Endothelial cell (in vitro differentiated cells): ENCODE measurements around the gene CD53. TPM values are rescaled to one million over a fixed set of nuclear protein-coding genes. Genes with fewer than 3 reads are reported as not detected.
"Not testable (repeated sequence)": the region's sequence is repeated elsewhere in the genome, so short reads cannot be mapped to it uniquely, and the experiment has no call there.

Experiments used
- DNase-seq: peaks from one replicate; pipeline ENCODE4 v3.0.0; 2021; ENCODE audit warnings: low spot score
- H3K27ac Mint-ChIP-seq: one replicate; pipeline ENCODE4 v1.8.0; 2021; ENCODE audit warnings: mixed read lengths, inconsistent platforms; ENCODE audit not compliant: unreplicated experiment
- H3K27me3 Mint-ChIP-seq: one replicate; pipeline ENCODE4 v1.8.0; 2021; ENCODE audit warnings: mild to moderate bottlenecking, moderate library complexity, mixed read lengths, inconsistent platforms; ENCODE audit not compliant: unreplicated experiment
- H3K36me3 Mint-ChIP-seq: one replicate; pipeline ENCODE4 v1.8.0; 2021; ENCODE audit warnings: mild to moderate bottlenecking, low read depth, mixed read lengths, inconsistent platforms; ENCODE audit not compliant: unreplicated experiment
- H3K4me1 Mint-ChIP-seq: one replicate; pipeline ENCODE4 v1.8.0; 2021; ENCODE audit warnings: mild to moderate bottlenecking, mixed read lengths, inconsistent platforms; ENCODE audit not compliant: unreplicated experiment
- H3K4me3 Mint-ChIP-seq: one replicate; pipeline ENCODE4 v1.8.0; 2021; ENCODE audit warnings: mild to moderate bottlenecking, mixed read lengths, inconsistent platforms; ENCODE audit not compliant: unreplicated experiment
- H3K9me3 Mint-ChIP-seq: one replicate; pipeline ENCODE4 v1.8.0; 2021; ENCODE audit warnings: mixed read lengths, inconsistent platforms; ENCODE audit not compliant: unreplicated experiment
- CTCF ChIP-seq: fragments of 200-600 bp; sonication (generic); IDR thresholded peaks from one replicate; pipeline ENCODE4 v1.5.0; 2021; ENCODE audit warnings: antibody characterized with exemption; ENCODE audit not compliant: unreplicated experiment
- total RNA-seq: library from RNA; stranded (reverse); fragmentation: NEBNext Ultra II Directional; extraction: Animal tissue kit (Norgen Biotek cat#: 25700); gene quantifications from one replicate; pipeline ENCODE4 v1.2.1, GENCODE V29; 2021; ENCODE audit not compliant: unreplicated experiment

The CD53 gene
- total RNA-seq, 1 donor from 2014 or later, result 20.6 TPM

- no peaks in the 10 kb centered on the region for H3K36me3 Mint-ChIP-seq
- TF ChIP-seq CTCF, result no peak
- no peaks in the 10 kb centered on the region for H3K9me3 Mint-ChIP-seq
Measured at GRCh38 chr1:110928904-110929303, 56.0 kb downstream of the CD53 start.

GRCh38 chr1:110931097-110931496 is 58.1 kb downstream of the CD53 start:
- not testable (repeated sequence) for H3K36me3 Mint-ChIP-seq, H3K27ac Mint-ChIP-seq, H3K9me3 Mint-ChIP-seq, H3K4me1 Mint-ChIP-seq, DNase-seq, H3K4me3 Mint-ChIP-seq, H3K27me3 Mint-ChIP-seq

More at GRCh38 chr1:110928904-110929303, 56.0 kb downstream of the CD53 start:
- H3K4me1 Mint-ChIP-seq, result no peaks in the 10 kb centered on the region
- no peak overlapping the region for H3K4me3 Mint-ChIP-seq
- no peaks in the 10 kb centered on the region for H3K27me3 Mint-ChIP-seq
- H3K27ac Mint-ChIP-seq, result no peak overlapping the region
- no peak for DNase-seq

GRCh38 chr1:110936567-110936966 is 63.6 kb downstream of the CD53 start:
- Mint-ChIP-seq H3K36me3 (no peaks in the 10 kb centered on the region), H3K9me3 (no peaks in the 10 kb centered on the region), H3K4me1 (no peaks in the 10 kb centered on the region), H3K27me3 (peaks cover 1% of the 10 kb centered on the region), H3K4me3 (no peak overlapping the region), H3K27ac (no peak overlapping the region)
- no peak for TF ChIP-seq CTCF
- no peak for DNase-seq

GRCh38 chr1:110944806-110945205 is 71.9 kb downstream of the CD53 start:
- no peak overlapping the region for H3K27ac Mint-ChIP-seq
- no peaks in the 10 kb centered on the region for H3K9me3 Mint-ChIP-seq
- TF ChIP-seq CTCF, result no peak
- DNase-seq, result no peak
- no peaks in the 10 kb centered on the region for H3K4me1 Mint-ChIP-seq
- H3K36me3 Mint-ChIP-seq, result peaks cover 3% of the 10 kb centered on the region
- no peaks in the 10 kb centered on the region for H3K27me3 Mint-ChIP-seq
- no peak overlapping the region for H3K4me3 Mint-ChIP-seq

GRCh38 chr1:110945626-110946025 is 72.7 kb downstream of the CD53 start:
- no peaks in the 10 kb centered on the region for H3K27me3 Mint-ChIP-seq
- H3K27ac Mint-ChIP-seq, result no peak overlapping the region
- no peak for DNase-seq
- H3K4me3 Mint-ChIP-seq, result no peak overlapping the region
- peaks cover 7% of the 10 kb centered on the region for H3K36me3 Mint-ChIP-seq
- no peaks in the 10 kb centered on the region for H3K4me1 Mint-ChIP-seq
- no peak for TF ChIP-seq CTCF
- no peaks in the 10 kb centered on the region for H3K9me3 Mint-ChIP-seq
